GM12873 (cell line): ENCODE data around the gene PI4K2A.
A peak's percentile ranks its signal among the peaks of the same experiment; 100 is the strongest.

Experiments
- TF ChIP-seq, protein P1 (sequence below): IDR thresholded peaks from 2 replicates; pipeline ENCODE4 v1.5.1; 2012; ENCODE audit warnings: low read depth, mild to moderate bottlenecking, moderate library complexity, low read length, control low read depth; ENCODE audit not compliant: insufficient read depth; ENCODE audit errors: missing control alignments

Gene PI4K2A

DNA sequence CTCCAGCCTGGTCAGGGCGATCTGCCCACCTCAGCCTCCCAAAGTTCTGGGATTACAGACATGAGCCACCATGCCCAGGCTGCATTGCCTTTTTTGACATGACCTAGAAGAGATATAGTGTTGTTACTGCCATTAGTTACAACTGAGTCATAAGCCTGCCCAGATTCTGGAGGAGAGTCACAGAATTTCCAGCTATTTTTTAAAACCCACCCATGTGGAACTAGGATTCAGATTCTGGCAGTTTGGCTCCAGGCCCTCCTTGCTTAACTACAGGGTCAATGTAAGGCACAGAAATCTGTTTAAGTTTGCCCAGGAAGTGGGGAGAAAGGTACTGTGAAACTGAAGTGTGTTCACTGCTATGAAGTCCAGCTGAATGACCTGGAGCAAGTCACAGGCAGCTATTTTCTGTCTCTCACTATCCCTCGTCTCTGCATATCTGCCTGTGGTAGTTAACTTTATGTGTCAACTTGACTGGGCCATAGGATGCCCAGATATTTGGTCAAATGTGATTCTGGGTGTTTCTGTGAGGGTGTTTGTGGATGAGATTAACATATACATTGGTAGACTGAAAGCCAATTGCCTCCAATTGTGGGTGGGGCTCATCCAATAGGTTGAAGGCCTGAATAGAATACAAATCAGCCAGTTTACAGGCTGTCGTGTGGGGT lies 64.7 kb downstream of the PI4K2A start:
- TF ChIP-seq, protein P1, sequence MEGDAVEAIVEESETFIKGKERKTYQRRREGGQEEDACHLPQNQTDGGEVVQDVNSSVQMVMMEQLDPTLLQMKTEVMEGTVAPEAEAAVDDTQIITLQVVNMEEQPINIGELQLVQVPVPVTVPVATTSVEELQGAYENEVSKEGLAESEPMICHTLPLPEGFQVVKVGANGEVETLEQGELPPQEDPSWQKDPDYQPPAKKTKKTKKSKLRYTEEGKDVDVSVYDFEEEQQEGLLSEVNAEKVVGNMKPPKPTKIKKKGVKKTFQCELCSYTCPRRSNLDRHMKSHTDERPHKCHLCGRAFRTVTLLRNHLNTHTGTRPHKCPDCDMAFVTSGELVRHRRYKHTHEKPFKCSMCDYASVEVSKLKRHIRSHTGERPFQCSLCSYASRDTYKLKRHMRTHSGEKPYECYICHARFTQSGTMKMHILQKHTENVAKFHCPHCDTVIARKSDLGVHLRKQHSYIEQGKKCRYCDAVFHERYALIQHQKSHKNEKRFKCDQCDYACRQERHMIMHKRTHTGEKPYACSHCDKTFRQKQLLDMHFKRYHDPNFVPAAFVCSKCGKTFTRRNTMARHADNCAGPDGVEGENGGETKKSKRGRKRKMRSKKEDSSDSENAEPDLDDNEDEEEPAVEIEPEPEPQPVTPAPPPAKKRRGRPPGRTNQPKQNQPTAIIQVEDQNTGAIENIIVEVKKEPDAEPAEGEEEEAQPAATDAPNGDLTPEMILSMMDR, result no peak

DNA sequence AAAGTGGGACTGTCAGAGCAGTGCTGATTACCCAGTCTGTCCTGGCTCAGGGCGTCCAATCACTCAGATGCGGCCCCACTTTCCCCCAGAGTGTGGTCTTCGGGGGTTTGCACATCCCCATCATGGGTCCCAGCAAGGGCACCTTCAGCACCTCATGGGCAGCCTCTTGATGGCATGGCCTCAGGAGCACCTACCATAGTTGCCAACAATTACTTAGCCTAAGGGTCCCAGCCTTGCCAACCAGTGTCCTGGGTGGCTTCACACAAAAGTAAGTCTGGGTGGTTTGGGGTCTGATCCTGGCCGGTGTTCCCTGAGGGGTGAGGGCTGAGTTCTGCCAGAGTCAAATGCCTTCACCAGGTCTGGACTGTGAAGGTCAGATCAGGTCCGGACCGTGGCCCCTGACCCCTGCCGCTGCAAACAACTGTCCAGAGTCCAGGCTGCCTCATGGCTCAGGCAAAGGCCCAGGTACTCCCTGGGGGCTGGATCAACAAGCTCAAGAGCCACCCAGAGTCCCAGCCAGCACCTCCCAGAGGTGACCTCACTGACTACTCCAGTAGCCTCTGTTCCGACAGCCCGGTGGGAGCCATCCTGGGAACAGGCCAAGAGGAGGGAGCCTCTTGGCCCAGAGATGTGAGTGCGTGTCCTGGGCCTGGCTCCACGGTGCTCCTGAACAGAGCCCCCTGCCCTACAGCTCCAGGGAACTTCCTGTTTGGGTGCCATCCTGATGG lies 66.8 kb downstream of the PI4K2A start:
- TF ChIP-seq, protein P1, result no peak

DNA sequence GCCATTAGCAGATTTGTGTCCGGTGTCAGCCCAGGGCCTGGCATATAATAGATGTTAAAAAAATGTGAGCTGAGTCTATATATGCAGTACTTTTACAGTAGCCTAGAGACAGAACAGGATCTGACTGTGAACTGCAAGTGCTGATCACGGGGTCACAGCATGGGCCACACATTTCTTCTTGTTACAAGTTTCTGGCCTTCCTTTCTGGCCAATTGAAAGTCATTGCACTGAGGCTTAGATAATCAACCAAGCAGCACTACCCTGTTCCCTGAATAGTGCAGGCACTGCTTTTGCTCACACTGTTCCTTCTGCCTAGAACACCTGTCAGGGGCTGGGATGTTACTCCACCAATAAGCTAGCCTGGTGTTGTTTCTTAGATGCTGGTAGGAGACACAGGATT lies 67.7 kb downstream of the PI4K2A start:
- TF ChIP-seq, protein P1, result no peak

DNA sequence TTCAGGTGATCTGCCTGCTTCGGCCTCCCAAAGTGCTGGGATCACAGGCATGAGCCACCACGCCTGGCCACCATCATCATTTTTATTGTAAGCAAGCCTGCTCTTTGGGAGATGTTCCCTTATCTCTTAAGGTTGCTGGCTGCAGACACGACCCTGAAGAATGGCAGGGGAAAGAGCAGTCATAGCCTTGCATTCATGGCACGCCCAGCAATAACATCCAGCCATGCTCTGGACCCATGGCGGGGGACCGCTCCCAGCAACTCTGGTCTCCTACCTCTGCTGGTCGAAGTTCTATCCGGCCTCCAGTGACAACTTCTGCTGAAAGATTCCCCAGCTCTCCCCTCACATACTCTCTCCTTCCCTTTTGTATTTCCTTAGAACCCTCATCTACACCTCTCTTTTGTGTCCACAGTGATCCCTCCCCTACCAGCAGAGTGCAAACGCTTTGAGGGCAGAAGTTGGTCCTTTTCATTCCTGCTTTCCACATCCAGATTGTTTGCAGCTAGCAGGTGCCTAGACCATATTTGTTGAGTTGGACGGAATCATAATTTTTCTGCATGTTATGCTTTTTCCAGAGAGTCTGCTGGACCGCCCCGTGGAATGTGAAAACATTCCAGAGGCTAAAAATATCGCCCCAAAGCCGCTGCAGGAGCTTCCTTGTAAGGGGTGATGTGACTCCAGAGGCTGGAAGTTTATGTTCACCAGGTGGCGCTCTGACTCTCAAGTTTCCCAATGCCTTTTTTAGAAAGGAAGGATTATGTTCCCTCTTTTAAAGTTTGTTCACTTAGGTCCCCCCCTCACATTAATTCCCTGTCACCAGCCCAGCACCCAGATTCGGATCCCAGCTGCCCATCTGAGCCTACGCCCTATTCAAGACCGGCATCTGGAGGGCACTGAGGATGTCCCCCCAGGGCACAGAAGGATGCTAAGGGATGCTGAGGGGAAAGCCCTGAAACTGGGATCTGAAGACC lies 68.8 kb downstream of the PI4K2A start:
- TF ChIP-seq, protein P1, result peak; percentile 69

DNA sequence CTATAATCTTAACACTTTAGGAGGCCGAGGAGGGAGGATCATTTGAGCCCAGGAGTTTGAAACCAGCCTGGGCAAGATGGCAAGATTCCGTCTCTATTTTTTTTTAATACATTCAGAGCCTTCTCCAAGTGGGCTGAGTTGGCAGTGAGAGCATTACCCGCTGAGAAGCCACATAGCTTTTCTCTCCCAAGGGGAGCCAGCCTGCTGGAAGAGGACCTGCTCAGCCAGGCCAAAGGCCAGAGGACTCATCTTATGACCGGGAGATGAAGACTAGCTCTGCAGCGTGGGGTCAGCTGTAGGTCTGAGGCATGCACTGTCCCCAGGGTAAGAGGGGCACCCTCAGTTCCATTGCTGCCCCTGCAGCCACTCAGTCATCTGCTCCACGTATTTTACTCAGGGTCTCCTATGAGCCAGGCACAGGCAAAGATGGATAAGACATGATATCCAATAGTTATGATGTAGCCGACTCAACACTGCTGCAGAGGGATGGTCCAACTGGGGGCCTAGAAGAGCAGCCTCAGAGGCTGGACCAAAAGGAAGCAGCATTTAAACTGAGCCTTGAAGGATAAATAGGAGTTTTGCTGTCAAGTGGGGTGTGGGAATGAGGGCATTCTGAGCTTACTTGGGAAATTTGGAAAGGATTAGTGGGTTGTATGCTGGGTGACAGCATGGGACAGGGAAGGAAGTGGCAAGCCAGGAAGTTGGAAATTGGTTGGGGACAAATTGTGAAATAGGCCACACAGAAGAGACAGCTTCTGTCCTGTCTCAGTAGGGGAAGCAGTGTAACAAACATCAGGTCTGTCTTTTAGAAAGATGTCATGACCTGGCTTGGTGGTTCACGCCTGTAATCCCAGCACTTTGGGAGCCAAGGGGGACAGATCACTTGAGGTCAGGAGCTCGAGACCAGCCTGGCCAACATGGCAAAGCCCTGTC lies 71.4 kb downstream of the PI4K2A start:
- TF ChIP-seq, protein P1, result no peak

DNA sequence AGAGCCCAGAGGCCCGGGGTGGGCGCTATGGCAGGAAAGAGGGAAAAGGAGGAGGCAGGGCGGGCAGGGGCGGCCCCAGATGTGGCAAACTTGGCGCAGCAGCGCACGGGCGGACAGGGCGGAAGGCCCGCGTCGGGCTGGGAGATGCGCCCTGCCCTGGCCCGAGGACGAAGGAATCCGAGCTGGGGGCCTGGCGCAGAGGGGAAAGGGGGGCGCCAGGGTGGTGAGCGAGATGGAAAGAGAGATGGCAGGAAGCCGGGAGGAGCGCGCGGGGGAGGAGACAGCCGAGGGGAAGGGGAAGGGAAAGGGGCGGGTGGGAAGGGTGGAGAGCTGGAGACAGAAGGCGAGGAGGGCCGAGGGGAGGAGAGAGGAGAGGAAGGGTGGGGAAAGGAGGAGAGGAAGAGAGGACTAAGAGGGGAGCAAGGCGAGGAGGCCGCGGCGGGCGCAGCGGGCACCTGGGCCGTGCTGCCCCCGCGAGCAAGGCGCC lies 72.9 kb downstream of the PI4K2A start, which contains the start of gene MARVELD1:
Gene MARVELD1, plus strand, starts transcription at position 392 of the 487 bp plus-strand sequence. CDS start 147 bp downstream, outside the sequence.
- TF ChIP-seq, protein P1, result no peak
